ENCODE results near the gene JHY.

DNA sequence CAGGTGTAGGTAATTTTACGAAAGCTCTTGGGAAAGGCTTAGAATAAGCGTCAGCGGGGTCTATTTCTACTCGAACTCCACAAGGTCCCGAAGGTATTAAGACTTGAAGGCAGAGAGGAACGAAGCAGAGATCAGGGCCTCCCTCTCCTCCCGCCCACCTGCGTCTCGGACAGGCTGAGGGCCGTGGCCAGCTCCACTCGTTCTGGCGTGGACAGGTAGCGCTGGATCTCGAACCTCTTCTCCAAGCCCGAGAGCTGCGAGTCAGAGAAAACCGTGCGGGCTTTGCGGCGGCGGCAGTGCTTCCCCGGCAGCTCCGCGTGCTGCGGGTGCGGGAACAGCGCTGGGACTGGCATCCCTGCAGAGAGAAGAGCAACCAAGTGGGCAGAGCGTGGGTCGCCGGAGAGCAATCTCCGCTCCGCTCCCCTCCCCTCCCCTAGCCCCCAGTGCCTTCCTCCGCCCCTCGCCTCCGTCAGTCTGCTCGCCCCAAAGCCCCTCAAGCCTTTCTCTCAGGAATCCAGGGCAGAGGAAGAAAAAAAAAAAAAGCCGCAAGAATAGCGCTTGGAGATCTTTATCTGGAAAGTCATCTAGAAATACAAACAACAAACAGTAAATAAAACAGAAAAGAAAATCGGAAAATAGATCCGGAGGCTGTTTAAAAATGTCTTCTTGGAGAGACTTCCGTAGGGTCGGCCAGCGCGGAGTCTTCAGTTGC lies 96.7 kb downstream of the JHY start:
- TF ChIP-seq CTCF (IDR thresholded peaks at IDR 0.05): no peak
- TF ChIP-seq POLR2A (IDR thresholded peaks at IDR 0.05): no peak

Data from testis (tissue), 2 donors.